Spleen (tissue), 11 donors: Measurements from ENCODE around the gene TTC39A. TPM values are rescaled to one million over a fixed set of nuclear protein-coding genes. Genes with fewer than 3 reads are reported as not detected.

ENCODE experiments used
- DNase-seq: peaks from one replicate; pipeline ENCODE4 v3.0.0-alpha.2; 2020
- H3K27ac ChIP-seq, 8 donors: fragments of 200-600 bp; sonication (generic) in 7 of 8; 1 replicate in 4 of 8; 2 replicates in 4 of 8; pipeline versions ENCODE4 v1.5.0 to v1.8.0; 2016 to 2021; ENCODE audit warnings: inconsistent platforms in 4 of 8, mild to moderate bottlenecking in 4 of 8, moderate library complexity in 1 of 8
- H3K27me3 ChIP-seq, 7 donors: fragments of 200-600 bp; sonication (generic) in 6 of 7; replicated peaks in 1 of 7; 1 replicate in 4 of 7; 2 replicates in 3 of 7; pipeline versions ENCODE4 v1.5.0 to v1.8.0; 2016 to 2021; ENCODE audit warnings: inconsistent platforms in 3 of 7, mild to moderate bottlenecking in 1 of 7
- H3K36me3 ChIP-seq, 6 donors: fragments of 200-600 bp; sonication (generic) in 5 of 6; 1 replicate in 4 of 6; 2 replicates in 2 of 6; pipeline versions ENCODE4 v1.5.0 to v1.8.0; 2016 to 2021; ENCODE audit warnings: inconsistent platforms in 2 of 6
- H3K4me1 ChIP-seq, 6 donors: fragments of 200-600 bp; sonication (generic) in 5 of 6; 1 replicate in 3 of 6; 2 replicates in 3 of 6; pipeline versions ENCODE4 v1.5.0 to v1.8.0; 2016 to 2021; ENCODE audit warnings: inconsistent platforms in 3 of 6
- H3K4me3 ChIP-seq, 8 donors: fragments of 200-600 bp; sonication (generic) in 7 of 8; 1 replicate in 4 of 8; 2 replicates in 4 of 8; pipeline versions ENCODE4 v1.5.0 to v1.8.0; 2016 to 2021; ENCODE audit warnings: inconsistent platforms in 4 of 8, mild to moderate bottlenecking in 4 of 8, moderate library complexity in 2 of 8
- H3K9me3 ChIP-seq, 8 donors: fragments of 200-600 bp; sonication (generic) in 7 of 8; 1 replicate in 4 of 8; 2 replicates in 4 of 8; pipeline versions ENCODE4 v1.5.0 to v1.8.0; 2016 to 2021; ENCODE audit warnings: inconsistent platforms in 4 of 8
- CTCF ChIP-seq, 11 experiments: fragments of 200-600 bp in 7 of 11; fragments of 450-650 bp in 4 of 11; sonication (generic) in 4 of 11; IDR thresholded peaks in 8 of 11; conservative IDR thresholded peaks in 3 of 11; 1 replicate in 7 of 11; 2 replicates in 4 of 11; pipeline versions ENCODE4 v1.4.0 to v1.8.0; 2016 to 2021; ENCODE audit warnings: antibody characterized with exemption in 11 of 11, inconsistent platforms in 4 of 11, mild to moderate bottlenecking in 1 of 11
- POLR2A ChIP-seq, 3 donors: fragments of 450-650 bp; IDR thresholded peaks; one replicate each; pipeline ENCODE4 v1.5.1; 2017; ENCODE audit warnings: antibody characterized with exemption in 3 of 3, mild to moderate bottlenecking in 1 of 3
- POLR2AphosphoS5 ChIP-seq, 3 donors: sonication (generic); formaldehyde crosslinking; IDR thresholded peaks; one replicate each; pipeline ENCODE4 v1.5.1; 2017; ENCODE audit warnings: antibody characterized with exemption in 3 of 3
- WGBS, 5 donors: extraction: QIAGEN DNeasy Blood & Tissue Kit in 3 of 5; methylation state at CpG; one replicate each; pipeline versions ENCODE4 v1.1.5 to v1.1.7; 2013 to 2018; 5-methylcytosine and 5-hydroxymethylcytosine counted together
- intact Hi-C: fragments of 100-400 bp; cut with DNase I; formaldehyde crosslinking; loops from one replicate; pipeline ENCODE4 v1.15.0; 2023; ENCODE audit warnings: low total_unique reads
- polyA plus RNA-seq, 3 donors: library from polyadenylated mRNA; stranded (reverse); fragments of 200-250 nt; gene quantifications; one replicate each; pipeline ENCODE4 v1.2.1, GENCODE V29; 2013
- total RNA-seq, 7 donors: library from RNA; depleted of rRNA in 3 of 7; stranded (reverse); fragments of >200 nt in 3 of 7; fragmentation: NEBNext Ultra II Directional in 4 of 7; extraction: Animal tissue kit (Norgen Biotek cat#: 25700) in 4 of 7; gene quantifications; one replicate each; pipeline versions ENCODE4 v1.1.0 to v1.2.1, GENCODE V29; 2016 to 2021
- donor health status: healthy with polysubstance abuse.
- donor health status: DM: no; HTN: no; CAD: no; lungs with moderate emphysema.
- donor health status: DM: no; HTN: no; CAD: no.
- donor health status: Bipolar disorder and iron deficiency.
- donor health status: healthy.
- donor health status: DM: no; HTN: no; CAD: no.
- donor health status: DM: yes; HTN: yes; CAD: no.

The TTC39A gene
- total and polyA plus RNA-seq, 10 donors: 0.24 to 2.4 (median 0.70) TPM; not detected in 1

- 61 to 77% (median 68%) methylated on average over 7 of the region's 7 CpGs for WGBS, 5 donors
- intact Hi-C loops: no loop called here
- DNase-seq: no peak
- Histone ChIP-seq H3K27ac (no peak overlapping the region), H3K4me3 (peak overlapping the region in 2 of 8 donors; percentile 19 to 53), H3K27me3 (peaks cover 0 to 48% (median 22%) of the 10 kb centered on the region in 7 donors), H3K9me3 (no peaks in the 10 kb centered on the region), H3K36me3 (no peaks in the 10 kb centered on the region), H3K4me1 (peaks cover 0 to 15% (median 12%) of the 10 kb centered on the region in 6 donors)
- TF ChIP-seq POLR2A (IDR thresholded peaks at IDR 0.05) (no peak), POLR2AphosphoS5 (IDR thresholded peaks at IDR 0.05) (no peak), CTCF (IDR thresholded peaks at IDR 0.05 in 8 of 11, conservative IDR thresholded peaks at IDR 0.05 in 3 of 11) (no peak)
Measured at GRCh38 chr1:51344276-51344601, 13.9 kb upstream of the TTC39A start.

- Histone ChIP-seq H3K4me3 (no peak overlapping the region), H3K4me1 (peaks cover 0 to 15% (median 12%) of the 10 kb centered on the region in 6 donors), H3K27ac (no peak overlapping the region), H3K36me3 (no peaks in the 10 kb centered on the region), H3K27me3 (peaks cover 0 to 48% (median 22%) of the 10 kb centered on the region in 7 donors), H3K9me3 (no peaks in the 10 kb centered on the region)
- TF ChIP-seq POLR2AphosphoS5 (IDR thresholded peaks at IDR 0.05) (no peak), POLR2A (IDR thresholded peaks at IDR 0.05) (no peak), CTCF (IDR thresholded peaks at IDR 0.05 in 8 of 11, conservative IDR thresholded peaks at IDR 0.05 in 3 of 11) (no peak)
- intact Hi-C loops: no loop called here
- 93 to 95% (median 94%) methylated on average over 3 of the region's 3 CpGs for WGBS, 5 donors
- no peak for DNase-seq
Measured at GRCh38 chr1:51343624-51344023, 13.3 kb upstream of the TTC39A start.

- TF ChIP-seq POLR2A (IDR thresholded peaks at IDR 0.05): no peak
- no peak for TF ChIP-seq POLR2AphosphoS5 (IDR thresholded peaks at IDR 0.05)
- no peak for TF ChIP-seq CTCF (IDR thresholded peaks at IDR 0.05 in 8 of 11, conservative IDR thresholded peaks at IDR 0.05 in 3 of 11)
- intact Hi-C loops: no loop called here
Measured at GRCh38 chr1:51342591-51343206, 12.3 kb upstream of the TTC39A start.

GRCh38 chr1:51341876-51342496, 11.6 kb upstream of the TTC39A start:
- intact Hi-C loops: no loop called here
- no peak for DNase-seq
- WGBS, 5 donors: 69 to 85% (median 76%) methylated on average over 4 of the region's 4 CpGs
- H3K27ac ChIP-seq: no peak overlapping the region
- H3K27me3 ChIP-seq: peaks cover 0 to 48% (median 22%) of the 10 kb centered on the region in 7 donors
- peaks cover 0 to 15% (median 12%) of the 10 kb centered on the region in 6 donors for H3K4me1 ChIP-seq
- no peak for TF ChIP-seq POLR2A (IDR thresholded peaks at IDR 0.05)
- no peaks in the 10 kb centered on the region for H3K9me3 ChIP-seq
- no peak overlapping the region for H3K4me3 ChIP-seq
- H3K36me3 ChIP-seq: no peaks in the 10 kb centered on the region

More at GRCh38 chr1:51342591-51343206, 12.3 kb upstream of the TTC39A start:
- Histone ChIP-seq H3K4me1 (peaks cover 0 to 15% (median 12%) of the 10 kb centered on the region in 6 donors), H3K27me3 (peaks cover 0 to 48% (median 22%) of the 10 kb centered on the region in 7 donors), H3K4me3 (no peak overlapping the region), H3K9me3 (no peaks in the 10 kb centered on the region), H3K27ac (no peak overlapping the region), H3K36me3 (no peaks in the 10 kb centered on the region)
- WGBS, 5 donors: 91 to 96% (median 93%) methylated on average over 9 of the region's 9 CpGs
- DNase-seq: no peak
